ENCODE results near the gene DOCK2. TPM values are rescaled to one million over a fixed set of nuclear protein-coding genes. Genes with fewer than 3 reads are reported as not detected.

Gene DOCK2
- total RNA-seq, 4 donors from 2014 or later, result 2.3 to 11.2 (median 3.2) TPM

- no peaks in the 10 kb centered on the region for H3K27me3 ChIP-seq
- H3K9me3 ChIP-seq, result no peaks in the 10 kb centered on the region
- H3K4me1 ChIP-seq, result no peaks in the 10 kb centered on the region
- peak; percentile 81 to 91 for DNase-seq (ENCODE audit: low spot score in 2 of 2)
- no peak overlapping the region for H3K27ac ChIP-seq
- TF ChIP-seq, protein P1, sequence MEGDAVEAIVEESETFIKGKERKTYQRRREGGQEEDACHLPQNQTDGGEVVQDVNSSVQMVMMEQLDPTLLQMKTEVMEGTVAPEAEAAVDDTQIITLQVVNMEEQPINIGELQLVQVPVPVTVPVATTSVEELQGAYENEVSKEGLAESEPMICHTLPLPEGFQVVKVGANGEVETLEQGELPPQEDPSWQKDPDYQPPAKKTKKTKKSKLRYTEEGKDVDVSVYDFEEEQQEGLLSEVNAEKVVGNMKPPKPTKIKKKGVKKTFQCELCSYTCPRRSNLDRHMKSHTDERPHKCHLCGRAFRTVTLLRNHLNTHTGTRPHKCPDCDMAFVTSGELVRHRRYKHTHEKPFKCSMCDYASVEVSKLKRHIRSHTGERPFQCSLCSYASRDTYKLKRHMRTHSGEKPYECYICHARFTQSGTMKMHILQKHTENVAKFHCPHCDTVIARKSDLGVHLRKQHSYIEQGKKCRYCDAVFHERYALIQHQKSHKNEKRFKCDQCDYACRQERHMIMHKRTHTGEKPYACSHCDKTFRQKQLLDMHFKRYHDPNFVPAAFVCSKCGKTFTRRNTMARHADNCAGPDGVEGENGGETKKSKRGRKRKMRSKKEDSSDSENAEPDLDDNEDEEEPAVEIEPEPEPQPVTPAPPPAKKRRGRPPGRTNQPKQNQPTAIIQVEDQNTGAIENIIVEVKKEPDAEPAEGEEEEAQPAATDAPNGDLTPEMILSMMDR (IDR thresholded peaks at IDR 0.05), result peak; percentile 53 to 57
- TF ChIP-seq POLR2AphosphoS5 (IDR thresholded peaks at IDR 0.05) (no peak), EP300 (IDR thresholded peaks at IDR 0.05) (no peak), POLR2A (IDR thresholded peaks at IDR 0.05) (no peak)
- no peaks in the 10 kb centered on the region for H3K36me3 ChIP-seq
- no peak overlapping the region for H3K4me3 ChIP-seq
- WGBS, result 32% methylated on average over 13 of the region's 13 CpGs
Observed at GRCh38 chr5:170100066-170100943, 463.2 kb downstream of the DOCK2 start.

- H3K4me3 ChIP-seq, result no peak overlapping the region
- H3K36me3 ChIP-seq, result no peaks in the 10 kb centered on the region
- TF ChIP-seq POLR2AphosphoS5 (IDR thresholded peaks at IDR 0.05) (no peak), EP300 (IDR thresholded peaks at IDR 0.05) (no peak), POLR2A (IDR thresholded peaks at IDR 0.05) (no peak)
- TF ChIP-seq, protein P1 (IDR thresholded peaks at IDR 0.05), result no peak
- no peaks in the 10 kb centered on the region for H3K9me3 ChIP-seq
- 93% methylated on average over 1 of the region's 1 CpG for WGBS
- no peak overlapping the region for H3K27ac ChIP-seq
- peaks cover 4% of the 10 kb centered on the region for H3K27me3 ChIP-seq
- DNase-seq (ENCODE audit: low spot score in 2 of 2), result no peak
- no peaks in the 10 kb centered on the region for H3K4me1 ChIP-seq
Observed at GRCh38 chr5:170103447-170103846, 466.4 kb downstream of the DOCK2 start.

- WGBS, result 56% methylated on average over 6 of the region's 6 CpGs
- Histone ChIP-seq H3K27ac (no peak overlapping the region), H3K4me3 (no peak overlapping the region), H3K9me3 (no peaks in the 10 kb centered on the region), H3K36me3 (no peaks in the 10 kb centered on the region), H3K4me1 (no peaks in the 10 kb centered on the region), H3K27me3 (peaks cover 4% of the 10 kb centered on the region)
- TF ChIP-seq EP300 (IDR thresholded peaks at IDR 0.05), result no peak
- TF ChIP-seq, protein P1 (IDR thresholded peaks at IDR 0.05), result no peak
- no peak for TF ChIP-seq POLR2AphosphoS5 (IDR thresholded peaks at IDR 0.05)
- no peak for TF ChIP-seq POLR2A (IDR thresholded peaks at IDR 0.05)
- no peak for DNase-seq (ENCODE audit: low spot score in 2 of 2)
Observed at GRCh38 chr5:170104299-170104698, 467.2 kb downstream of the DOCK2 start.

GRCh38 chr5:170104710-170105109, 467.6 kb downstream of the DOCK2 start:
- Histone ChIP-seq H3K4me3 (no peak overlapping the region), H3K4me1 (no peaks in the 10 kb centered on the region), H3K36me3 (no peaks in the 10 kb centered on the region), H3K27ac (no peak overlapping the region), H3K27me3 (peaks cover 4% of the 10 kb centered on the region), H3K9me3 (no peaks in the 10 kb centered on the region)
- WGBS, result 90% methylated on average over 26 of the region's 26 CpGs
- TF ChIP-seq POLR2A (IDR thresholded peaks at IDR 0.05), result no peak
- TF ChIP-seq, protein P1 (IDR thresholded peaks at IDR 0.05), result no peak
- TF ChIP-seq EP300 (IDR thresholded peaks at IDR 0.05), result no peak
- no peak for TF ChIP-seq POLR2AphosphoS5 (IDR thresholded peaks at IDR 0.05)
- no peak for DNase-seq (ENCODE audit: low spot score in 2 of 2)
